ENCODE data around the gene CYB5D1.

- TF ChIP-seq CTCF (IDR thresholded peaks at IDR 0.05) (no peak), POLR2A (IDR thresholded peaks at IDR 0.05) (no peak)
Observed at GRCh38 chr17:7824021-7824924, 33.5 kb upstream of the CYB5D1 start.
